Stimulated activated CD4-positive, alpha-beta T cell treated with anti-CD3 and anti-CD28 coated beads, Interleukin-4, amount 100 ng/mL, for 1 hour (primary cell): Measurements from ENCODE around the gene CCSER1.

ENCODE experiments used
- DNase-seq: peaks from one replicate; pipeline ENCODE4 v3.0.0-alpha.2; 2020

CCSER1 gene

GRCh38 chr4:90127223-90127705, at the start of gene CCSER1:
CCSER1 (plus strand) TSS chr4:90127394.
- DNase-seq = peak; percentile 35

- DNase-seq = no peak
These were observed 48.8 kb upstream of the CCSER1 start for GRCh38 chr4:90078440-90078839.

DNA sequence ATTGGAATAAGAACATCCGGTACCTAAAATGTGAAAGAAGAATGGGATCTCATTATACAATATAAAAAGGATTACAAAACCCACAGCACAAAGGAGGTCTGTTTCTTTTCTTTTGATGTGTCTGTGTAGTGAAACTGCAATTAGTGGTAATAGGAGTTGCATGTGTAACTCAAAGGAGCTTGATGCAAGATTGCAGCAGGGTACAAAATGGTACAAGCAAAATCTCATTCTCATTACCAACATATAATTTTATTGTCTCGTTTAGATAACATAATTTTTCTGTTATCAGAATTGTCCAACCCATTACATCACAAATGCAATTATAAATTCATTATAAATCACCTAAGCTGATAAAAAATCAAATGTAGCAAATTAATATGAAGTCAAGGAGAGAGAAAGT, 47.1 kb upstream of the CCSER1 start:
- no peak for DNase-seq

- no peak for DNase-seq
These were observed 45.6 kb upstream of the CCSER1 start for GRCh38 chr4:90081432-90082144.

GRCh38 chr4:90082449-90082848, 44.7 kb upstream of the CCSER1 start:
- DNase-seq = no peak

- no peak for DNase-seq
These were observed 42.8 kb upstream of the CCSER1 start for GRCh38 chr4:90084277-90084966.

DNA sequence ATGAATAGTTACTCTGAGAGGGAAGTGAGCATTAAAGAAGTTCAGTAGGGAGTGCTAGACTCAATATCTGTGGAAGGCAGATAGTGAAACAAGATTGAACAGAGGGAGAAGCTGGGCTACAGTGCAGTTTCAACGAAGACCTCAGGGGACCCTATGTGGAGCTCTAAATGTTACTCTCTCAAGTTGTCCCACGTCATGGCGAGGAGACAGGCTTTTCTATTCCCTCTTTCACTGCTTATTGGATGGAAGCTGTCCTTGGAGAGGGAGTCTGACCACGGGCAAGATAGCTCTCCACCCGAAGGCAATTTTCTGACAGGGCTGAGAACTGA, 42.3 kb upstream of the CCSER1 start:
- DNase-seq = no peak

- DNase-seq = no peak
These were observed 33.7 kb upstream of the CCSER1 start for GRCh38 chr4:90093526-90093925.

DNA sequence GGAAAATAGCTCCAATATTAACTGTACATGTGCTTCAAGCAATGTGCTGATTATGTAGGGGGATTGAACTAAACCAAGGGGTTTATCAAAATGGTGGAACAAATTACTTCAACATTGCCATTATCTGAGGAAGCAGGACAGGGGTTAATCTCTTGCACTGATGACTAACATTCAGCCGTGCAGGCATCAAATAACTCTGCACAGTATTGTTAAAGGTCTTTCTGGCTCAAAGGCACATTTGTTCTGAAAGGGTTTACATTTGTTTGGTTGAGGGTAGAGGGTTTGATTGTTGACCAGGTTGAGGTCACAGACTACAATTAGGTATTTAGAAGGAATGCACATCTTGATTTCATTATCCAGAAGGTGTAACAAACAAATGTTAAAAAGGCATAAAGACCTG, 32.2 kb upstream of the CCSER1 start:
- DNase-seq = no peak

GRCh38 chr4:90099812-90100211, 27.4 kb upstream of the CCSER1 start:
- no peak for DNase-seq

- no peak for DNase-seq
These were observed 23.2 kb upstream of the CCSER1 start for GRCh38 chr4:90103991-90104390.

DNA sequence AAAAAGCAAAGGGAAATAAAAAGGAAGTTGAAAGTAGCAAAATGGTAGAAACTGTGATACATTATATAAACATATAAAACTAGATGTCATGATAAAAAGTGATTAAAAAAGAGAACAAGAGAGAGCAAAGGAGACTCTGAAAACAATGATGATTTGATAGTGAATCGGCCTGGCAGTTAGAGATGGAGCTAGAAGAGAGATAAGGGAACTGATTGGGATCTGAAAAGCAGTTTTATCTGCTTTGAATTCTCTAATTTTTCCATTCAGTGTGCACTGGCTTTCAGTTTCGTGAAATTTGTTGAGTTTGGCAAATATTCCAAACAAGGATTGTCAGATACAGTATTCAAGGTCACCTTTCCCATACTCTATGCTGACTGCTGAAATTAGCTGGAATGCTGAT, 21.9 kb upstream of the CCSER1 start:
- DNase-seq = no peak

GRCh38 chr4:90112715-90113114, 14.5 kb upstream of the CCSER1 start:
- no peak for DNase-seq

GRCh38 chr4:90113881-90114457, 13.2 kb upstream of the CCSER1 start:
- DNase-seq = no peak

DNA sequence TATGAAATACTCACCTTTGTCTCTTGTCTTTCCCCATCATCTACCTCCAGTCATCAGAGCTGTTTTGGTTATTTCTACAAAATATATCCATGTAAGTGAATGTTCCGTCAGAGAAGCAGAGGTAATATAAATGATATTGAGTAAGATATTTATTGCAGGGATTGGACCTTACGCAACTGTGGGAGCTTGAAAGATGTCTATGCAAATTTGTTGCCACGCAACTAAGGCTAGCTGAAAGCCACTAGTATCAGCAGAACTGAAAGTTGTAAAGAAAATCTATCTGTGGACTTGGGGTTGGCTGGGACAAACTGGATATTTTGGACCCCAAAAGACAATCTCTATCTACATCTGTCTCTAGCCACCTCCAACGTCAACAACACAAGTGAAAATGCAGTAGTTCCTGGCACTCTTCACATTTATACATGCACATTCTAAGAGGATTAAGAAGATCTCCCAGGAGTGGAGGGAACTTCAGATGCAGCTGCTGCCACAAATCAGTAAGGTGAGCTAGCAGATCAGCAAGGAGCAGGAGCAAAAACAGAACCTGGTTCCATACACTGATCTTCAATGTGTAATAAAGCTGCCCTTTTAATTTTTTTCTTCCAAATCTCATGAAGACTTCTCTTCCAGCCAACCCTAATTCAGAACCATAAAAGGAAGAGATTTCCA, 8.5 kb upstream of the CCSER1 start:
- DNase-seq = no peak

DNA sequence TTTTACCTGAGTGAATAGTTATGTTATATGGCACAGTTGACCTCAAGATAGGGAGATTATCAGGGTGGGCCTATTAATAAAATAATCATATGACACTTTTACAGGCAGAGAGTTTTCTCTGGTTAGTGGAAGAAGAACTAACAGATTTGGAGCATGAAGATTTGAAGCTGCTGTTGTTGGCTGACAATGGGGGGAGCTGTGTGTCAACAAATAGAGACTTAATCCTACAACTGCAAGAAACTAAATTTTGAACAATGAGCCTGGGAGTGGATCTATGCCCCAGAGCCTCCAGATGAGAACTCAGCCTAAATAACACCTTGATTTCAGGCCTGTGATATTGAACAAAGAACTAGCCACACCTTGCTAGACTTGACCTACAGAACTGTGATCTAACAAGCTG, 7.2 kb upstream of the CCSER1 start:
- no peak for DNase-seq

- no peak for DNase-seq
These were observed 6.4 kb upstream of the CCSER1 start for GRCh38 chr4:90120815-90121214.

DNA sequence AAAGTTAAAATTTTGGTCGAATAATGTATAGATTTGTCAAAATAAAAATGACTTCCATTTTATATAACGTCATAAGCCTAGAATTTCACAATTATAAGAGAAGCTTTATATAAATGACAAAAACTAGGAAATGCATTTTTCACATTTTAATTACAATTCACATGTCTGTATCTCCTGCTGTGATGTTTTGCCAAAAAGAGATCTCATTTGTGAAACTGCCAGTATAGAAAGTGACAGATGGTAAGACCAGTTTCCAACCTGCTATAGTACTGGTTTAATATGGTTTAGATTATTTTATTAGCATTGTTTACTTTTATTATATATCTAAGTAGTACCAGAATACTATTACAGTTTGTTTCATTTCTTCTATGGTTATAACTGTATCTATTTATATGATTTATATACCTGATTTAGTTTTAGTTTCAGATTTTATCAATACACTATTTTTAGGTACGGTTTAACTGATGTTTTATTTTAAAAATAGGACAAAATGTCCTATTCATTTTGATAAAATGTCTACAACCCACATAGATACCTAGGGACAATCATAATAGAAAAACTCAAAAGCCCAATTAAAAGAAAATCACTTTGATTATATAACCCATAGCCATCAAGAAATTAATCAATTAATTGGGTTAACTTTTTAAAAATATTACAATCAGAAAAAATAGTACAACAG, 5.4 kb upstream of the CCSER1 start:
- no peak for DNase-seq

- DNase-seq = no peak
These were observed 4.8 kb upstream of the CCSER1 start for GRCh38 chr4:90122355-90122748.

- no peak for DNase-seq
These were observed 2.9 kb upstream of the CCSER1 start for GRCh38 chr4:90124276-90124675.

GRCh38 chr4:90126805-90127204, 389 bp upstream of the CCSER1 start:
- no peak for DNase-seq

DNA sequence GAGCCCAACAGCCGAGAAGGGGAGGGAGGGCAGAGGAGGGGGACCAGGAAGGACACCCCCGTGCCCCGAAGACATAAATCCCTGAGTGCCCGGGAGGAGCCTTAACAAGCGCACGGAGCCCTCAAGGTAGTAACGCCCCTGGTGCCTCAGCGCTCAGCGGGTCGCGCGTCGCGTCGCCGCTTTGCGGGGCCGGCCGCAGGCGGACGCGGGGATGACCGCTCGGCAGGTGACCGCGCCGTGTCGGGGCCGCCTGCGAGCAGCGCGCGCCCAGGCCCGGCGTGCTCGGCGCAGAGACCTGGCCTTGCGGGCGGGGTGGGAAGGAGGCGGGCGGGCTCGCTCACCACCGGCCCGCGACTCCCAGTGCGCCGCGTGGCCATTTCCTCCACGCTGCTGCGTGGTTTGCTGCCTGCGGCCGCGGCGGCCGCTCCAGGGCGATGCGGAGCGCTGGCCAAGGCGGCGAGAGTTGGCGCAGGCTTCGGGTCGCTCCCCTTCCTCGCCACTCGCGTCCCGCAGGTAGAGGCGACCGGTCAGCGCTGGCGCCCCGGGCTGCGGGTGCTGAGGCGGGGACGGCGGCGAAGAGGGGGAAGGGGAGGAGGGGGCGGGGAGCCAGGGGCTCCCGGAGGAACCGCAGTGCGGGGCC, 632 bp downstream of the CCSER1 start:
- no peak for DNase-seq
